WTC11 (cell line): Measurements from ENCODE around the gene WRAP73. TPM values are rescaled to one million over a fixed set of nuclear protein-coding genes. Genes with fewer than 3 reads are reported as not detected.

Source experiments
- ATAC-seq: fragments of 200-7000 bp; cut with Tn5 transposase; 2 replicates; pipeline ENCODE4 v1.10.0; 2021; ENCODE audit warnings: mild to moderate bottlenecking, moderate library complexity
- CTCF ChIA-PET: fragments of 300-600 bp; sonication (Branson Sonifier 250); formaldehyde crosslinking; loops from one replicate; lab custom pipeline; 2021; ENCODE audit warnings: antibody characterized with exemption; lab: Charles Lee
- POLR2A ChIA-PET: fragments of 350-600 bp; sonication (Branson Sonifier 250); formaldehyde crosslinking; loops from one replicate; lab custom pipeline; 2021; ENCODE audit warnings: antibody characterized with exemption; lab: Charles Lee
- DNase-seq: peaks from one replicate; pipeline ENCODE4 v3.0.0; 2021; ENCODE audit warnings: low spot score
- H3K27ac Mint-ChIP-seq: 2 replicates; pipeline ENCODE4 v1.8.0; 2021; ENCODE audit warnings: mixed read lengths
- H3K27me3 Mint-ChIP-seq: 2 replicates; pipeline ENCODE4 v1.8.0; 2021; ENCODE audit warnings: low read depth, mild to moderate bottlenecking, moderate library complexity, mixed read lengths
- H3K36me3 Mint-ChIP-seq: 2 replicates; pipeline ENCODE4 v1.8.0; 2021; ENCODE audit warnings: mixed read lengths
- H3K4me1 Mint-ChIP-seq: 2 replicates; pipeline ENCODE4 v1.8.0; 2022; ENCODE audit warnings: mixed read lengths
- H3K4me3 Mint-ChIP-seq: 2 replicates; pipeline ENCODE4 v1.8.0; 2021; ENCODE audit warnings: mild to moderate bottlenecking, moderate library complexity, mixed read lengths
- H3K9me3 Mint-ChIP-seq: 2 replicates; pipeline ENCODE4 v1.8.0; 2021; ENCODE audit warnings: mixed read lengths
- AR ChIP-seq: fragments of 250-450 bp; sonication (Bioruptor Pico); IDR thresholded peaks from 2 replicates; pipeline ENCODE4 v1.9.0; 2021; ENCODE audit warnings: mild to moderate bottlenecking
- CDX4 ChIP-seq: fragments of 250-450 bp; sonication (Bioruptor Pico); IDR thresholded peaks from 2 replicates; pipeline ENCODE4 v1.9.0; 2021; ENCODE audit warnings: moderate library complexity, mild to moderate bottlenecking, inconsistent platforms, borderline replicate concordance
- CREM ChIP-seq: sonication (generic); formaldehyde crosslinking; IDR thresholded peaks from 2 replicates; pipeline ENCODE4 v1.8.1; 2022; ENCODE audit warnings: mild to moderate bottlenecking, missing genetic modification reagents, moderate library complexity
- ESRRA ChIP-seq: sonication (generic); formaldehyde crosslinking; IDR thresholded peaks from 2 replicates; pipeline ENCODE4 v1.8.1; 2022; ENCODE audit warnings: mild to moderate bottlenecking, missing genetic modification reagents, borderline replicate concordance
- IRF2 ChIP-seq: sonication (generic); formaldehyde crosslinking; IDR thresholded peaks from 2 replicates; pipeline ENCODE4 v1.8.0; 2022; ENCODE audit warnings: low read depth, missing genetic modification reagents, borderline replicate concordance
- JAZF1 ChIP-seq: fragments of 250-450 bp; sonication (Bioruptor Pico); IDR thresholded peaks from 2 replicates; pipeline ENCODE4 v1.9.0; 2021; ENCODE audit warnings: moderate library complexity, mild to moderate bottlenecking, inconsistent platforms
- NFATC4 ChIP-seq: fragments of 250-450 bp; sonication (Bioruptor Pico); IDR thresholded peaks from 2 replicates; pipeline ENCODE4 v1.9.0; 2021; ENCODE audit warnings: mild to moderate bottlenecking
- OVOL2 ChIP-seq: fragments of 250-450 bp; sonication (Bioruptor Pico); IDR thresholded peaks from 2 replicates; pipeline ENCODE4 v1.9.0; 2021; ENCODE audit warnings: mild to moderate bottlenecking, borderline replicate concordance
- RORB ChIP-seq: fragments of 250-450 bp; sonication (Bioruptor Pico); IDR thresholded peaks from 2 replicates; pipeline ENCODE4 v1.9.0; 2021; ENCODE audit warnings: mild to moderate bottlenecking
- SMAD3 ChIP-seq: sonication (generic); formaldehyde crosslinking; IDR thresholded peaks from 2 replicates; pipeline ENCODE4 v1.8.0; 2022; ENCODE audit warnings: missing genetic modification reagents, mild to moderate bottlenecking, borderline replicate concordance
- SP1 ChIP-seq: sonication (generic); formaldehyde crosslinking; conservative IDR thresholded peaks from 2 replicates; pipeline ENCODE4 v1.8.1; 2022; ENCODE audit warnings: missing genetic modification reagents
- TCF7 ChIP-seq: sonication (generic); formaldehyde crosslinking; IDR thresholded peaks from 2 replicates; pipeline ENCODE4 v1.8.0; 2022; ENCODE audit warnings: mild to moderate bottlenecking, low read depth, missing genetic modification reagents, moderate library complexity
- TEAD1 ChIP-seq: sonication (generic); formaldehyde crosslinking; IDR thresholded peaks from 2 replicates; pipeline ENCODE4 v1.8.0; 2022; ENCODE audit warnings: mild to moderate bottlenecking, missing genetic modification reagents
- ZNF317 ChIP-seq: sonication (generic); formaldehyde crosslinking; IDR thresholded peaks from 2 replicates; pipeline ENCODE4 v1.8.1; 2023; ENCODE audit warnings: low read depth, mild to moderate bottlenecking, moderate library complexity, missing genetic modification reagents, borderline replicate concordance
- ZNF425 ChIP-seq: fragments of 250-450 bp; sonication (Bioruptor Pico); conservative IDR thresholded peaks from 2 replicates; pipeline ENCODE4 v1.9.0; 2021; ENCODE audit warnings: mild to moderate bottlenecking
- ZSCAN18 ChIP-seq: fragments of 250-450 bp; sonication (Bioruptor Pico); IDR thresholded peaks from 2 replicates; pipeline ENCODE4 v2.1.2; 2022; ENCODE audit warnings: mild to moderate bottlenecking, moderate library complexity
- total RNA-seq: library from RNA; stranded (reverse); gene quantifications from 3 replicates; pipeline ENCODE4 v1.2.3, GENCODE V29; 2021
- TF ChIP-seq, protein P1 (sequence below): sonication (generic); formaldehyde crosslinking; IDR thresholded peaks from 2 replicates; pipeline ENCODE4 v1.8.1; 2022; ENCODE audit warnings: low read depth, mild to moderate bottlenecking, moderate library complexity, missing genetic modification reagents, borderline replicate concordance
- TF ChIP-seq, protein P2 (sequence below): sonication (generic); formaldehyde crosslinking; IDR thresholded peaks from 2 replicates; pipeline ENCODE4 v1.8.1; 2023; ENCODE audit warnings: mild to moderate bottlenecking, missing genetic modification reagents, moderate library complexity
- TF ChIP-seq, protein P3 (sequence below): fragments of 250-450 bp; sonication (Bioruptor Pico); IDR thresholded peaks from 2 replicates; pipeline ENCODE4 v1.9.0; 2021; ENCODE audit warnings: mild to moderate bottlenecking, borderline replicate concordance

Gene WRAP73
- total RNA-seq, 1 experiment from 2014 or later: 39.2 TPM

DNA sequence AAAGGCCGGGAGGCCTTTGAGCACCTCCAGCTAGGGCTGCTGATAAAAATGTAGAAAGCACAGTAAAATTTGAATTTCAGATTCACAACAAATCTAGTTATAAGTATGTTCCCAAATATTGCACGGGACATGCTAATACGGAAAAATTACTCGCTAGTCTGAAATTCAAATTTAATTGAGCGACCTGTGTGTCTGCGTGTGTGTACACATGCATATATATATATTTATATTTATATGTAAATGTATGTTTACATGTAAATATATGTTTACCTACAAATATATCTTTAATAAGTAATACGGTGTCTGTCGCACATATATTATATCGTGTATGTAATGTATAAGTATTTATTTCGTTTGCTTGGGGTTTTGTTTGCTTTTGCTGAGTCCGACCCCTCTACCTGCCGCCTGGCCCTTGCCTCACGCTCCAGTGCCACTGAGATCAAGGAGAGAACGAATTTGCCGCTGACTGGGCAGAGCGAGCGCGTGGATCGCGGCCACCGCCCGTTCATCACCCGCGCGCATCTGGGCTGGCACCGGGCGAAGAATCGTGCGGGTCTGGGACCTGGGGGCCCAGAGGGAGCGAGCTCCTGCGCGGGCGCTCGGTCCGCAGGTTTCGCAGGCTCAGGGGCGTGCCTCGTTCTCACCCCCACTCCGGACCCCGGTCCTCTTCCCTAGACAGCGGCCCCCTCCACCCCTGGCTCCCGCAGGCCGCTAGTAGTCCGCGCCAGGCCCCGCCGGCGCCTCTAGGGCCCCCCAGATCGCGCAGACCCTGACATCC lies 534 bp upstream of the WRAP73 start:
- CTCF ChIA-PET: interaction anchor here (1.1 to 1.9 kb wide), 6 partner anchors 28 to 197 kb away, joined by 3 to 11 read pairs (median 4); no protein-coding TSS in a partner anchor
- POLR2A ChIA-PET: interaction anchor here (1.0 kb wide), 1 partner anchor 76 kb away, joined by 3 read pairs; no protein-coding TSS in a partner anchor
- ATAC-seq (no peak), DNase-seq (no peak)
- no peaks in the 10 kb centered on the region for H3K9me3 Mint-ChIP-seq
- H3K4me3 Mint-ChIP-seq: peak overlapping the region; percentile 82
- peaks cover 10% of the 10 kb centered on the region for H3K4me1 Mint-ChIP-seq
- TF ChIP-seq ZSCAN18 (CRISPR knock-in tag): no peak
- TF ChIP-seq SP1 (CRISPR knock-in tag): no peak
- no peak for TF ChIP-seq CDX4 (CRISPR knock-in tag)
- TF ChIP-seq TCF7 (CRISPR knock-in tag): no peak
- no peak for TF ChIP-seq IRF2 (CRISPR knock-in tag)
- TF ChIP-seq, protein P1, sequence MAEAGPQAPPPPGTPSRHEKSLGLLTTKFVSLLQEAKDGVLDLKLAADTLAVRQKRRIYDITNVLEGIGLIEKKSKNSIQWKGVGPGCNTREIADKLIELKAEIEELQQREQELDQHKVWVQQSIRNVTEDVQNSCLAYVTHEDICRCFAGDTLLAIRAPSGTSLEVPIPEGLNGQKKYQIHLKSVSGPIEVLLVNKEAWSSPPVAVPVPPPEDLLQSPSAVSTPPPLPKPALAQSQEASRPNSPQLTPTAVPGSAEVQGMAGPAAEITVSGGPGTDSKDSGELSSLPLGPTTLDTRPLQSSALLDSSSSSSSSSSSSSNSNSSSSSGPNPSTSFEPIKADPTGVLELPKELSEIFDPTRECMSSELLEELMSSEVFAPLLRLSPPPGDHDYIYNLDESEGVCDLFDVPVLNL (CRISPR knock-in tag): no peak
- no peak for TF ChIP-seq CREM
- TF ChIP-seq, protein P2, sequence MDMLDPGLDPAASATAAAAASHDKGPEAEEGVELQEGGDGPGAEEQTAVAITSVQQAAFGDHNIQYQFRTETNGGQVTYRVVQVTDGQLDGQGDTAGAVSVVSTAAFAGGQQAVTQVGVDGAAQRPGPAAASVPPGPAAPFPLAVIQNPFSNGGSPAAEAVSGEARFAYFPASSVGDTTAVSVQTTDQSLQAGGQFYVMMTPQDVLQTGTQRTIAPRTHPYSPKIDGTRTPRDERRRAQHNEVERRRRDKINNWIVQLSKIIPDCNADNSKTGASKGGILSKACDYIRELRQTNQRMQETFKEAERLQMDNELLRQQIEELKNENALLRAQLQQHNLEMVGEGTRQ (CRISPR knock-in tag): no peak
- TF ChIP-seq SMAD3 (CRISPR knock-in tag): no peak
- TF ChIP-seq JAZF1 (CRISPR knock-in tag): no peak
- TF ChIP-seq, protein P3, sequence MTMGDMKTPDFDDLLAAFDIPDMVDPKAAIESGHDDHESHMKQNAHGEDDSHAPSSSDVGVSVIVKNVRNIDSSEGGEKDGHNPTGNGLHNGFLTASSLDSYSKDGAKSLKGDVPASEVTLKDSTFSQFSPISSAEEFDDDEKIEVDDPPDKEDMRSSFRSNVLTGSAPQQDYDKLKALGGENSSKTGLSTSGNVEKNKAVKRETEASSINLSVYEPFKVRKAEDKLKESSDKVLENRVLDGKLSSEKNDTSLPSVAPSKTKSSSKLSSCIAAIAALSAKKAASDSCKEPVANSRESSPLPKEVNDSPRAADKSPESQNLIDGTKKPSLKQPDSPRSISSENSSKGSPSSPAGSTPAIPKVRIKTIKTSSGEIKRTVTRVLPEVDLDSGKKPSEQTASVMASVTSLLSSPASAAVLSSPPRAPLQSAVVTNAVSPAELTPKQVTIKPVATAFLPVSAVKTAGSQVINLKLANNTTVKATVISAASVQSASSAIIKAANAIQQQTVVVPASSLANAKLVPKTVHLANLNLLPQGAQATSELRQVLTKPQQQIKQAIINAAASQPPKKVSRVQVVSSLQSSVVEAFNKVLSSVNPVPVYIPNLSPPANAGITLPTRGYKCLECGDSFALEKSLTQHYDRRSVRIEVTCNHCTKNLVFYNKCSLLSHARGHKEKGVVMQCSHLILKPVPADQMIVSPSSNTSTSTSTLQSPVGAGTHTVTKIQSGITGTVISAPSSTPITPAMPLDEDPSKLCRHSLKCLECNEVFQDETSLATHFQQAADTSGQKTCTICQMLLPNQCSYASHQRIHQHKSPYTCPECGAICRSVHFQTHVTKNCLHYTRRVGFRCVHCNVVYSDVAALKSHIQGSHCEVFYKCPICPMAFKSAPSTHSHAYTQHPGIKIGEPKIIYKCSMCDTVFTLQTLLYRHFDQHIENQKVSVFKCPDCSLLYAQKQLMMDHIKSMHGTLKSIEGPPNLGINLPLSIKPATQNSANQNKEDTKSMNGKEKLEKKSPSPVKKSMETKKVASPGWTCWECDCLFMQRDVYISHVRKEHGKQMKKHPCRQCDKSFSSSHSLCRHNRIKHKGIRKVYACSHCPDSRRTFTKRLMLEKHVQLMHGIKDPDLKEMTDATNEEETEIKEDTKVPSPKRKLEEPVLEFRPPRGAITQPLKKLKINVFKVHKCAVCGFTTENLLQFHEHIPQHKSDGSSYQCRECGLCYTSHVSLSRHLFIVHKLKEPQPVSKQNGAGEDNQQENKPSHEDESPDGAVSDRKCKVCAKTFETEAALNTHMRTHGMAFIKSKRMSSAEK (CRISPR knock-in tag): no peak
- no peak for TF ChIP-seq ZNF317
- TF ChIP-seq ESRRA (CRISPR knock-in tag): no peak
- no peak for TF ChIP-seq RORB (CRISPR knock-in tag)
- TF ChIP-seq NFATC4 (CRISPR knock-in tag): no peak
- H3K27me3 Mint-ChIP-seq: peaks cover 48% of the 10 kb centered on the region
- H3K36me3 Mint-ChIP-seq: peaks cover 11% of the 10 kb centered on the region
- H3K27ac Mint-ChIP-seq: no peak overlapping the region

DNA sequence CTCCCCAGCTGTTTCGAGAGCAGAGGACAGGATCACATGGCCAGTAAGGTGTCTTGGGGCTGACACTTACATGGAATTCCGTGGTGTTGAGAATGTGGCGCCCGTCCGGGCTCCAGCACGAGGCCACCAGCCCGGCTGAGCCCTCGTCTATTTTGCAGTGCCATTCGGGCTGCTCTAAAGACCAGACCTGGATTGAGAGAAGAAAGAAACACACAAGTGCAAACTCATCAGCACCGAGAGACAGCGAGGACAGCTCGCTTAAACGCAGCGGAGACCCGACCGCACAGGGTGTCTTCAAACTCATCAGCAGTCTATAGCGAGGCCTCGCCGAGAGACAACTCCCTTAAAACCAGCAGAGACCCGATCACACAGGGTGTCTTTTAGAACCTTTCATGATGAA lies 3.3 kb downstream of the WRAP73 start:
- ChIA-PET POLR2A (no interaction called here), CTCF (no interaction called here)
- no peak overlapping the region for H3K4me3 Mint-ChIP-seq
- H3K36me3 Mint-ChIP-seq: peaks cover 15% of the 10 kb centered on the region
- DNase-seq: no peak
- H3K27ac Mint-ChIP-seq: no peak overlapping the region
- peaks cover 18% of the 10 kb centered on the region for H3K27me3 Mint-ChIP-seq
- peaks cover 5% of the 10 kb centered on the region; the same call in 1 of the 2 replicates for H3K4me1 Mint-ChIP-seq
- ATAC-seq: no peak
- H3K9me3 Mint-ChIP-seq: no peaks in the 10 kb centered on the region
- no peak for TF ChIP-seq OVOL2 (CRISPR knock-in tag)
- no peak for TF ChIP-seq AR
- no peak for TF ChIP-seq TEAD1 (CRISPR knock-in tag)
- TF ChIP-seq CDX4 (CRISPR knock-in tag): no peak
- no peak for TF ChIP-seq ZNF425 (CRISPR knock-in tag)
